Stimulated activated CD8-positive, alpha-beta memory T cell treated with anti-CD3 and anti-CD28 coated beads, Interleukin-15, amount 100 ng/mL, for 1 hour (primary cell): ENCODE data around the gene ZBTB5.
"Not testable (repeated sequence)": the region's sequence is repeated elsewhere in the genome, so short reads cannot be mapped to it uniquely, and the experiment has no call there.

Experiments used
- DNase-seq: peaks from one replicate; pipeline ENCODE4 v3.0.0-alpha.2; 2020; ENCODE audit warnings: low read depth

Gene ZBTB5

GRCh38 chr9:37406603-37407401 is 58.4 kb downstream of the ZBTB5 start:
- no peak for DNase-seq

- DNase-seq: no peak
Measured at GRCh38 chr9:37405764-37406380, 59.4 kb downstream of the ZBTB5 start.

GRCh38 chr9:37405350-37405749 is 59.9 kb downstream of the ZBTB5 start:
- no peak for DNase-seq

- DNase-seq: no peak
Measured at GRCh38 chr9:37404590-37404989, 60.7 kb downstream of the ZBTB5 start.

DNA sequence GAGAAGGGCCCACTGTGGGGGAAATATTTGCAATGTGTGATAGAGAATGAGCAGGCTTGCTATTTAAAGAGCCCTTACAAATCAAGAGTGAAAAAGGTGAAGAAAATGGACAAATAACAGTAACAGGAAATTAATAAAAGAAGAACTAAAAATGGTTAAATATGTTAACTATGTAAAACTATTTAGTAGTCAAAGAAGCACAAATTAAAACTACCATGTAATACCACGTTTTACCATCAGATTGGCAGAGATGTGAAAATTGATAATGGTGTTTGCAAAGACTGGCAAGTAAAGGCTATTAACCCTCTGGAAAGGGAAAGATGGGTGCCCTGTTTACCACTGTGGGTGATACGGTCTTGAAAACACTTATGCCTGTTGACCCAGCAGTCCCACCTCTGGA is 65.9 kb downstream of the ZBTB5 start:
- no peak for DNase-seq

DNA sequence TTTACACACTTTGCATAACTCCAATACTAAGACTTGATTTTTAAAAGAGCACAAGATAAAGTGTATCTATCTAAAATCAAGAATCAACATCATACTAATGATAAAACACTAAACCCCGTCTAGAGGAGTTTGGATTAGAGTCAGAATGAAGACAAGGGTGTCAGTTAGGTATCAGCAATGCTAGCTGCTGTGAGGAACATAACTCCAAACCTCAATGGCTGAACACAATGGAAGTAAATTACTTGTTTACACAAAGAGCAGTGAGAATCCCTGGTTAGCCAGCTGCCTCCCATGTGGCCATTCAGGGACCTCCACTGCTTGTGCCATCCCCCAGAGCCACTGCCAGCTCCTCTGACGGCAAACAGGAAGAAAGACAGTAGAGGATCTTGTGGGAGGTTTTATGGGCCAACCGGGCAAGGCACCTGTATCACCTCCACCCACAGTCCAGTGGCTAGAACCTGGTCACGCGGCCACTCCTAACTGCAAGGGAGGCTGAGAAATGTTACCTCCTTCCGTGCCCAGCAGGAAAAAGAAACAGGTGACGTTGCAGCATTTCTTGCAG is 66.7 kb downstream of the ZBTB5 start:
- no peak for DNase-seq

DNA sequence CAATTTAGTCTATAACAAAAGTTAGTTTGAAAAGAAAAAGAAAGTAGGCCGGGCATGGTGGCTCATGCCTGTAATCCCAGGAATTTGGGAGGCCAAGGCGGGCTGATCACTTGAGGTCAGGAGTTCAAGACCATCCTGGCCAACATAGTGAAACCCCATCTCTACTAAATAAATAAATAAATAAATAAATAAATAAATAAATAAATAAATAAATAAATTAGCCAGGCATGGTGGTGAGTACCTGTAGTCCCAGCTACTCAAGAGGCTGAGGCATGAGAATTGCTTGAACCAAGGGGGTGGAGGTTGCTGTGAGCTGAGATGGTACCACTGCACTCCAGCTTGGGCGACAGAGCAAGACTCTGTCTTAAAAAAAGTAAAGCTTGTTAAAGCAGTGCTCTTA is 67.3 kb downstream of the ZBTB5 start:
- not testable (repeated sequence) for DNase-seq

DNA sequence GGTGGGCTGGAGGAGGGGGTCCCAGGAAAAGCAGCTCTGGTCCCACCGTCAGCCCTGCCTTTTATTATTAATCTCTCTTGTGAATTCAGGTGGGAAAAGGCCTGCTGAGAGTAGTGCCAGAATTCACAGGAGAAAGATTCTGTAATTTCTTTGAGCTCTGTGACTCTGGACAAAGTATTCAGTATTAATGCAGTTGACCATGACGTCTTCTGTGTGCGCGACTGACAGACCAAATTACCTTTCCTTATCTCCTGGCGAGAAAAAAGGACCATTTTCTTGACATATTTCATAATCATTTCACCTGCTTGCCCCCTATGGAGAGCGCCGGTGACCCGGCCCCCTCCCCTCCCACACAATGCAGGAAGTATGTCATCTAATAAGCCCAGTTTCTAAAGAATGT is 69.6 kb downstream of the ZBTB5 start:
- DNase-seq: no peak

DNA sequence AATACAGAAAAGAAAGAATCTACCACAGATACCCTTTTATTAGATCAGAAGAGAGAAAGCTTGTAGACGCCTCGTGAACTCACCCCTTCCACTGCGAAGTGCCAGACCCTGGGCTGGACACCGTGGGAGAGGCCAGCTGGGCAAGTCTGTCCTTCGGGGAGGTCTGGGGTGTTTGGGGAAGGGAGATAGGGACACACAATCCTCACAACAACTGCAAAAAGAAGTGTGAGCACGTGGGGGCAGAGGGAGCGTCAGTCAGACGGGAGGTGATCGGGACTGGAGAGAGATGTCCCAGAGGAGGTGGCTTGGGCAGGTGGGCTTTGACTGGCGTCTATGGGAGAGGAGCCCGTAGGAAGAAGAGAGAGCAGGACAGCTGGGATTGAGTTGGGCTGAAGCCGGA is 70.0 kb downstream of the ZBTB5 start:
- DNase-seq: no peak

DNA sequence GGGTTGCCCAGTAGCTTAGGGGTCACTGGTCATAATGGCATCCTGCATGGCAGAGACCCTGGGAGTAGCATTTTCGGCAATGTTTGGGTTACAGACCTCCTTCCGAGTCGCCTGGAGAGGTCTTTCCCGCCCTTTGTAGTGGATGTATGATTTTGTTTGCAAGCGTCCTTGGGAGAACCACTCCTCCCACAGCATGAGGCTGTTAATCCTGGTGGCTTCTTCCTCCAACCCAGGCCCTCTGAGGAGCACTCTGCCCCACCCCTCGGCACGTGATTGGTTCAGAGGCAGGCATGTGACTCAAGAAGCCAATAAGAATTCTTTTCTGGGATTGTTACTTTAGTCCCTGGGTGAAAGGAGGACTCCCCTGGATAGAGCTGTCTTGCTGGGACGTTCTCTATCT is 73.0 kb downstream of the ZBTB5 start:
- no peak for DNase-seq

GRCh38 chr9:37390759-37391158 is 74.5 kb downstream of the ZBTB5 start:
- no peak for DNase-seq
